T47D (cell line): ENCODE data around the gene N4BP2L2.

Experiments
- DNase-seq, 2 experiments: peaks; one replicate each; pipeline versions ENCODE4 v3.0.0 to v3.0.0-alpha.2; 2011 to 2012; ENCODE audit warnings: low read depth in 1 of 2, low spot score in 1 of 2
- JUND ChIP-seq: IDR thresholded peaks from 2 replicates; pipeline ENCODE4 v1.6.1; 2012; ENCODE audit warnings: low read depth
- in situ Hi-C: cut with HindIII; loops from 2 replicates; pipeline ENCODE4 v1.10.0; 2016; ENCODE audit warnings: low sequenced_read_pairs, low pct_unique_long_range_greater_than_20kb

Gene N4BP2L2

DNA sequence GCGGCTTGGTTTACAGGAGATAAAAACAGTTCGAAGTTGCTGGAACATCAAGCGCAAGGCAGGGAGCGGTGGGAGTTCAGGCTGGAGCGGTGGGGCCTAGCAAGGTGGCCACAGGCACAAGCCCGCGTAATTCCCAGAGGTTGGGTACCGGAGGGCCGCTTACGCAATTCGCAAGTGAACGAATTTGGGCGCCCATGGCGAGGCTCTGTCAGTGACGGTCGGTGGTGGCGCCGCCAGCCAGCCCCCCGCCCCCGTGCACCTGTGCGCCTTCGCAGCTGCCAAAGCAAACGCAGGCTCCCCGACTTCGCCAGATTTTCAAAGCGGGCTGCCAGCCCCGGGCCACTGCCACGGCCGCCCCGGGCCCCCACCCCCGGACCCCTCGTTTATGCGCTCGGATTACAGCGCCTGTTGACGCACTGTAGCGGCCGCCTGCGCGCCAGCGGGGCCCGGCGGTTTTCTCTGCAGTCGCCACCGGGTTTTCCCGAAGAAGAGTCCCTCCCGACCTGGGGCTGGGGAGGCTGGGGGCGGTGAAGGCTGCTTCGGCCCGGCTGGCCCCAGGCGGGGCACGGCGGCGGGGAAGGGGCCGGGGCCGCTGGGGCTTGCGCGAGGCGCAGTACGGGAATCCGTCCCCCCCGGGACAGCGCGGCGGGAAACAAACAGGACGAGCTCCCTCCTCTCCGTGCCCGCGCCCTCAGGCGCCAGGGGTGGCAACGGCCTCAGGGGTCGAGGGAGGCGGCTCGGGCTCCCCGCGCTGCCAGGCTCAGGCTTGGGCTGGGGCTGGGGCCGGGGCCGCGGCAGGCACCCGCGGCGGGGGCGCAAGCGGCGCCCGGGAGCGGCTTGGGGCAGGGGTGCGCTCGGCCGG, 111.4 kb downstream of the N4BP2L2 start:
- no peak for TF ChIP-seq JUND
- peak; percentile 6 to 17 for DNase-seq
- in situ Hi-C loops, result no loop called here

DNA sequence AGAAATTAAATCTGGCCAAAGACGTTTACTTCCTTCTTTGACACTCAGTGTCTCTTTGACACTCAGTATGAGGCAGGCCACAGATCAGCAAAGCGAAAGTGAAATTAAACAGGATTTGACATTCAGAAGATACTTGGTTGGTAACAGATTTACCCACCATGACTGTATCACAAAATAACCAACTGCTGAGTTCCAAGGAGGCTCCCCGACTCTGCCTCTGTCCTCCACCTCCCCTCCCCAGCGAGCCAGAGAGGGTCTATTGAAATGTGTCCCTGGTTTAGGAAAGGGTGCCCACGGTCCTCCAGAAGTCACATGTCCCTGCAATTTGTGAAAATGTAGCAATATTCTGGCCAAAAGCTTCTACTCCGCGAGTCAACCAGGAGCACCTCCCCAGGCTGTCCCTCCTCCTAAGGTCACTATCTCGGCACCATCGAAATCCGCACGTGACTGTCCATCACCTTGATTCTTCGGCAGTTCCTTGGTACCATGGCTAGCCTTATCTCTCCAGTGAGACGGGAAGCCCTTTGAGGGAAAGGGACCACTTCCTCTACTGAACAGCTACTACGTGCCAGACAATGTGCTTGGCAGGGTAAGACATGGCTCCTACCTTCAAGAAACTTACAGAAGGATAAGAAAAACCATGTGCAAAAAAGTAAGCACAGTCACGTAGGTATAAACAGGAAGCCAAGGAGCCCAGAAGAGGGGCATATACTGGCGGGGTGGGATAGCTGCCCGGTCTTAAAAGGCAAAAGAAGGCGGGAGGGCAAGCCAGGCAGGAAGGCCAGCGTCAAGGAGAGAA, 112.2 kb downstream of the N4BP2L2 start:
- no peak for DNase-seq
- TF ChIP-seq JUND, result no peak
- in situ Hi-C loops, result no loop called here

DNA sequence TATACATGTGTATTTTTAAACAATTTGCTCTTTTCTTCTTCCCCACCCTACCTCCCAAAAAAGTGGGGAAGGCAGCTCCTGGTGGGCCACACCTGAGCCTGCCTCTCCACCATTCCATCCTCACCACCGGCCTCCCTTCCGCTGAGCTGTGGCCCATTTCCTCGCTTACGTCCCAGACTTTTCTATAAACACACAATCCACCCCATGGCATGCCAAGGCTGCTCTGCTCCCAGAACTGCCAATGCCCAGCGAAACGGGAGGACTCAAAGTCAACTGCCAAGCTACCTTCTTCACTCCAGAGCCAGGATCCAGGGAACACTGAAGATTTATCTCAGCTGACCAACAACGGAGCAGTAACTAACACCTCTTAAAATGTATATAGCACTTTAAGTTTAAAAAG, 113.4 kb downstream of the N4BP2L2 start:
- DNase-seq, result no peak
- in situ Hi-C loops, result no loop called here
- no peak for TF ChIP-seq JUND

DNA sequence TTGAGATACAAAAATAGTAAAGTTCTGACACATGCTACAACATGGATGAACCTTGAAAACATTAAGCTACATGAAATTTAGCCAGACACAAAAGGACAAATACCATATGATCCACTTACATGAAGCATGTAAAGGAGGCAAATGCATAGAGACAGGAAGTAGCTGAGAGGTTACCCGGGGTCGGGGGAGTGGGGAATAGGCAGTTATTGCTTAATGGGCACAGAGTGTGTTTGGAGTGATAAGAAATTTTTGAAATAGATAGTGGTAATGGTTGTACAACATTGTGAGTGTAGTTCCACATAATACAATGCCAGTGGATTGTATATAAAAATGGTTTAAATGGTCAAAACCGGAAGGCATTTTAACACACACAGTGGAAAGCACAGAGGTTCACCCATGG, 115.0 kb downstream of the N4BP2L2 start:
- DNase-seq, result no peak
- in situ Hi-C loops, result no loop called here
- TF ChIP-seq JUND, result no peak

DNA sequence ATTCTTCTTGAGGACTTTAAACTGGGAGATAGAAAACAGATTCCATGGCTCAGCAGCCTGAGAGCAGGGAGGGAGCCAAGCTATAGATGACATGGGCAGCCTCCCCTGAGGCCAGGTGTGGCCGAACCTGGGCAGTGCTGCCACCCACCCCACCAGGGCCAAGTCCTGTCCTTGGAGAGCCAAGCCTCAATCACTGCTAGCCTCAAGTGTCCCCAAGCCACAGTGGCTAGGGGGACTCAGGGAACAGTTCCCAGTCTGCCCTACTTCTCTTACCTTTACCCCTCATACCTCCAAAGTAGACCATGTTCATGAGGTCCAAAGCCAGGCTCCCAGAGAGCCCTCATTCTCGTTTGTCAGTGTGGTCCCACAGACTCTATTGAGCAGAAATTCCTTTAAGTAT, 118.7 kb downstream of the N4BP2L2 start:
- in situ Hi-C loops, result no loop called here
- TF ChIP-seq JUND, result no peak
- no peak for DNase-seq

DNA sequence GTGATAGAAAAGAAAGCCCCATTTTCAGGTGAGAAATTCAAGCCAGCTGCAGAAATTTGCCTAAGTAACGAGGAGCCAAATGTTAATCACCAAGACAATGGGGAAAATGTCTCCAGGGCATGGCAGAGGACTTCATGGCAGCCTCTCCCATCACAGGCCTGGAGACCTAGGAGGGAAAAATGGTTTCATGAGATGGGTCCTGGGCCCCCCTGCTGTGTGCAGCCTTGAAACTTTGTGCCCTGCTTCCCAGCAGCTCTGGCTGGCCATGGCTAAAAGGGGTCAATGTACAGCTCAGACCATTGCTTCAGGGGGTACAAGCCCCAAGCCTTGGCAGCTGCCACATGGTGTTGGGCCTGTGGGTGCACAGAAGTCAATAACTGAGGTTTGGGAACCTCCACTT, 120.6 kb downstream of the N4BP2L2 start:
- TF ChIP-seq JUND, result no peak
- no peak for DNase-seq
- in situ Hi-C loops, result no loop called here

DNA sequence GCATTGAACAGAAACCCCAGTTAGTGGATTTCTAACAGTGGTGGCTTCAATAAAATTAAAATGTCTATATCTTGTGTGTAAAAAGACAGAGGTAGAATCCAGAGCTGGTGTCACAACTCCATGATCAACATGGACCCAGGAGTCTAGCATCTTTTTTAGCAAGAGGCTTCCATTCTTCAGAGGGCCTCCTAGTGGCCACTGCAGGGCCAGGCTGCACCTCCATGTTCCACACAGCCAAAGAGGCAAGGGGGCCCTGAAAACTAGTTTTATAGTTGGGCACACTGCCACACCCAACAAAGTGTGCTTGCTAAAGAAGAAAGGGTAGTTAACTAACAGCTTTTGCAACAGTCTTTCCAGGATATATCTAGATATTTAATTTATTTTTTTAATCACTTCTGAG, 123.6 kb downstream of the N4BP2L2 start:
- in situ Hi-C loops, result no loop called here
- no peak for DNase-seq
- no peak for TF ChIP-seq JUND

DNA sequence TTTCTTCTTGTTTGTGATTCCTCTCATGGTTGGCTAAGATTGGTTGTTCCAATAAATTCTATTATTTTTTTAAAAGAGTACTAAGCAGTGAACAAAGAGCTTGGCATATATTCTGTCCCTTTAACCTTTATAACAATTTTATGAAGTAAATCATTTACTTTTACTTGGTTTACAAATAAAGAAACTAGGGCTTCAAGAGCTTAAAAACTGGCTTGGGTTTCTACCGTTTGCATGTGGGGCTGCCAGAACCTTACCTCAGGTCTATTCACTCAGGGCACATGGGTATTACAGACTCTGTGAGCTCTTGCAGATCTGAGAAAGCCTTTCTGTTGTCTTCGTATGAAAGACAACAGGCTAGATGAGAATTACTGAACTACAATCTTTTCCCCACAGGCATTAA, 124.0 kb downstream of the N4BP2L2 start:
- no peak for TF ChIP-seq JUND
- no peak for DNase-seq
- in situ Hi-C loops, result no loop called here

DNA sequence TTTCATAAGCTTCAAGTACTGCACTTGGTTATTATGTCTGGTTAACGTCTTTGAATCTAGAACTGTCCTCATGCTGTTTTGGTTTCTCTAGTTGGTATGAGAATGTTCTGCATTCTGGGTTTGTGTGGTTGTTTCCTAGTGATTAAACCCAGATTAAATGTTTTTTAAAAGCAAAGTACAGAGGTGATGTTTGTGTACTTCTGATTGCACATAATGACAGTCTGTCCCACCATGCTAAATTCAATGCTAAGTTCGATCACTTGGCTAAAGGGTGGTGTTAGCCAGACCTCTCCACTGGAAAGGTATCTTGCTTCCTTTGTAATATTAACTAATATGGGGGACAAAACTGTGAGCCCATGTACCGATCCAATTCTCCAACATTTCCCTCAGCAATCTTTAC, 125.3 kb downstream of the N4BP2L2 start:
- DNase-seq, result no peak
- in situ Hi-C loops, result no loop called here
- TF ChIP-seq JUND, result no peak

DNA sequence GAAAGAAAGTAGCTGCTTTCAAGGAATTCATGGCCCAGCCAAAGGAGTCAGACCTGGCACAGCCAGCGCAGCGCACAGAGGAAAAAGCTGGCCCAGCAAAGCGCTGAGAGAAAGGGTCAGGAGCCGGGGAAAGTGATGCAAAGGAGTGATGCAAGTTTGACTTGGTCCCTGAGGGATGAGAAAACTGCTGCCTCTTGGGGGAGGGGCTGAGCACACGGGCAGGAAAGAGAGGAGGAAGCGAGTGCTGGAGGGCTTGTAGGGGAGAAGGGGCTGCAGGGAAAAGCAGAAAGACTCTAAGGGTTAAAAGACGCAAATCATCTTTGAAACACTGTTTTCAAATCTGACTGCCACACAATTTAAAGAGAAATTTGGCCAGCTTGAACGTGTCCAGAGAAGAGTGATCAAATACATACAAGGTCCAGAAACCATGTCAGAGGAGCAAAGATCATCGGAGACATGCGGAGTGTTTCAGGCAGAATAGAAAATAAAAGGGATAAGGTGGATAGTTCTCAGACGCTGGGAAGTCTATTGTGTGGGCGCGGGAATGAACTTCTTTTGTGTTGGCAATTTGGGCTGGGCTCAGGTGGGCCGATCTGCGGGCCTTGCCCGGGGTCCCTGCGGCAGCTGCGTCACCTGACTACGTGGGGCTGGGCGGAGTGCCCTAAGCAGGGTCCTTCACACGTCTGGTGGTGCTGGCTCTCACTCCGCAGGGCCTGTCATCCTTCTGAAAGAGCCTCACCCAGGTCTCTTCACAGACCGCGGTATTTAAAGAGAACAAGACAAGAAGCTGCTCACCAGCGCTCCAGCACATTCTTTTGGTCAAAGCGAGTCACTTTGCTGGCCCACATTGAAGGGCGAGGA, 128.8 kb downstream of the N4BP2L2 start:
- no peak for TF ChIP-seq JUND
- in situ Hi-C loops, result no loop called here
- DNase-seq, result no peak

DNA sequence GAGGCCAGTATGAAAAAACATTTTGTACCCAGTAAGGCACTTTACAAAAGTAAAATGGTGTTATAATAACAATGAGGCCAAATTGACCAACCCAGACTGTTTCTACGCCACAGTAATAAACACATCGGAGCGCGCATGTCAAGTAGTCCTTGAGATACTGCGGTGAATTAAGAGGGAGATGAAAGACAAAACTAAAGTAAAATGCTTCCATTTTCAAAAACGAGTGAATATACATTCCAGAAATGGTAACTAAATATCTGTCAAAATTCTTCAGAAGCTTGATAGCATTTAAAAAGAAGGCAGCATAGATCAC, 129.6 kb downstream of the N4BP2L2 start:
- in situ Hi-C loops, result no loop called here
- no peak for TF ChIP-seq JUND
- DNase-seq, result no peak

DNA sequence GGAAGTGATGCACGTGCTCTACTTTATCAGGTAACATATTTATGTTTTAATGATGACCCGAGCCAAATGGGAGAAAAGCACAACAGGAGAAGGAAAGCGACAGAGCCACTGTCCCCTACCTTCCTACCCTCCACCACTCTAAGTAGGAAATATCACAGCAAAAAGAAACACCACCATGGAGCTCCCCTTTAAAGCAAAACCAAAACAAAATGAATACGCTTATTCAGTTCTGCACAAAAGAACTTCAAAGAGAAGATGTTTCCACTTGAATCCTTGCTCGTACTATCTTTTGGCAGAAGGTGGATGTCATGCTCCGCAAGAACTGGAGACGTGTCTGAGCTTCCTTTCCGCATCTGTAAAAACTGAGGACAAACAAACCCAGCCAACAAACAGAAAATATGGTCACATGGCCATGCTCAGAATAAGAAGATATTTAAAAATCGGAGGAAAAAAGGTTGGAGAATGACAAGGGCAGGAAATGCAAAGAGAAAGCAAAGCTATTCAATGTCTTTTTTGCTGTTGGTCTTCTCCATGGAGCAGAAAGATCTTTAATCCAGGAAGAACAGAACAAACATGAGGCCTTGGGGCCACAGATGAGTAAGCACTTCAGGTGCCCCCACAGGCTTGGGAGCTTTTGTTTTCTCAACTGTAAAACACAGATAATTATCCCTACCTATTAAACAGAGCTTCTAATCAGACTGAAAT, 130.1 kb downstream of the N4BP2L2 start:
- DNase-seq, result no peak
- no peak for TF ChIP-seq JUND
- in situ Hi-C loops, result no loop called here
